H1 (cell line): ENCODE measurements around the gene PTH1R. TPM values are rescaled to one million over a fixed set of nuclear protein-coding genes. Genes with fewer than 3 reads are reported as not detected.
A peak's percentile ranks its signal among the peaks of the same experiment; 100 is the strongest.

Experiments
- CTCF ChIA-PET: fragments of 300-600 bp; sonication (Branson Sonifier 250); formaldehyde crosslinking; loops from one replicate; lab custom pipeline; 2021; ENCODE audit not compliant: partially characterized antibody; lab: Charles Lee
- POLR2A ChIA-PET: fragments of 300-600 bp; sonication (Branson Sonifier 250); formaldehyde crosslinking; loops from one replicate; lab custom pipeline; 2021; ENCODE audit warnings: inconsistent platforms; ENCODE audit not compliant: partially characterized antibody; lab: Charles Lee
- DNase-seq, 2 experiments: peaks; one replicate each; pipeline versions ENCODE4 v3.0.0 to v3.0.0-alpha.2; 2010 to 2022; ENCODE audit warnings: low spot score in 2 of 2, low read depth in 1 of 2, mixed read lengths in 1 of 2
- FAIRE-seq: peaks from 2 replicates; lab custom pipeline; 2011; peaks lifted over from hg19 to GRCh38; lab: Jason Lieb, UNC
- H2AFZ ChIP-seq: 2 replicates; pipeline ENCODE4 v1.8.1; 2012; ENCODE audit warnings: low read length, inconsistent platforms
- H2AK5ac ChIP-seq: 2 replicates; pipeline ENCODE4 v1.6.1; 2013; ENCODE audit warnings: low read depth, low read length
- H2BK120ac ChIP-seq: replicated peaks from 2 replicates; pipeline ENCODE3; 2013; ENCODE audit warnings: low read depth, low read length, inconsistent platforms
- H2BK12ac ChIP-seq: 2 replicates; pipeline ENCODE4 v1.6.1; 2013; ENCODE audit warnings: low read depth, low read length
- H2BK15ac ChIP-seq: 2 replicates; pipeline ENCODE4 v1.6.1; 2013; ENCODE audit warnings: low read length
- H2BK20ac ChIP-seq: 2 replicates; pipeline ENCODE4 v1.6.1; 2013; ENCODE audit warnings: low read length
- H2BK5ac ChIP-seq: 2 replicates; pipeline ENCODE4 v1.6.1; 2013; ENCODE audit warnings: low read depth, low read length
- H3K14ac ChIP-seq: 2 replicates; pipeline ENCODE4 v1.6.1; 2013; ENCODE audit warnings: inconsistent platforms; ENCODE audit not compliant: insufficient read length
- H3K18ac ChIP-seq: 2 replicates; pipeline ENCODE4 v1.6.1; 2013; ENCODE audit warnings: low read length; ENCODE audit errors: extremely low read depth
- H3K23ac ChIP-seq: 2 replicates; pipeline ENCODE4 v1.6.1; 2013; ENCODE audit warnings: inconsistent platforms; ENCODE audit not compliant: insufficient read length
- H3K23me2 ChIP-seq: 2 replicates; pipeline ENCODE4 v1.6.1; 2013; ENCODE audit warnings: low read depth, low read length
- H3K27ac ChIP-seq: 2 replicates; pipeline ENCODE4 v1.6.1; 2011; ENCODE audit warnings: low read depth, low read length, inconsistent platforms
- H3K27me3 ChIP-seq, 4 experiments: replicated peaks in 1 of 4; 1 replicate in 1 of 4; 2 replicates in 3 of 4; pipeline versions ENCODE4 v1.6.1 to v1.8.1; 2011 to 2013; ENCODE audit warnings: low read length in 3 of 4, mild to moderate bottlenecking in 3 of 4, inconsistent platforms in 2 of 4, mixed read lengths in 2 of 4, moderate library complexity in 1 of 4; ENCODE audit not compliant: control insufficient read depth in 3 of 4, insufficient read depth in 3 of 4; ENCODE audit errors: extremely low read depth in 1 of 4
- H3K36me3 ChIP-seq, 4 experiments: 2 replicates each; pipeline versions ENCODE4 v1.6.1 to v1.8.1; 2011 to 2013; ENCODE audit warnings: mild to moderate bottlenecking in 4 of 4, low read length in 3 of 4, moderate library complexity in 2 of 4, control low read depth in 1 of 4, inconsistent platforms in 1 of 4; ENCODE audit not compliant: insufficient read depth in 4 of 4, control insufficient read depth in 2 of 4
- H3K4ac ChIP-seq: replicated peaks from 2 replicates; pipeline ENCODE3; 2013; ENCODE audit warnings: low read length, low read depth, mixed read lengths, inconsistent platforms; ENCODE audit not compliant: insufficient read length
- H3K4me1 ChIP-seq, 4 experiments: replicated peaks in 1 of 4; 1 replicate in 1 of 4; 2 replicates in 3 of 4; pipeline versions ENCODE4 v1.6.1 to v1.8.1; 2011 to 2013; ENCODE audit warnings: low read length in 3 of 4, inconsistent platforms in 2 of 4, mixed read lengths in 1 of 4; ENCODE audit not compliant: insufficient read depth in 4 of 4, control insufficient read depth in 3 of 4
- H3K4me2 ChIP-seq, 2 experiments: 2 replicates each; pipeline versions ENCODE4 v1.6.1 to v1.8.1; 2011 to 2013; ENCODE audit warnings: low read depth in 2 of 2, low read length in 2 of 2, control low read depth in 1 of 2, inconsistent platforms in 1 of 2, mild to moderate bottlenecking in 1 of 2; ENCODE audit not compliant: insufficient read depth in 1 of 2
- H3K4me3 ChIP-seq, 4 experiments: fragments of 200-600, 300-600 bp in 1 of 4; sonication (generic), shearing (Covaris generic), sonication (Bioruptor Twin) in 1 of 4; 2 replicates each; pipeline versions ENCODE4 v1.5.1 to v1.8.1; 2011 to 2016; ENCODE audit warnings: low read length in 4 of 4, low read depth in 3 of 4, control low read depth in 2 of 4, inconsistent platforms in 2 of 4, mild to moderate bottlenecking in 2 of 4, mixed read lengths in 1 of 4, moderate library complexity in 1 of 4; ENCODE audit not compliant: insufficient read depth in 2 of 4; ENCODE audit errors: extremely low read depth in 1 of 4
- H3K56ac ChIP-seq: replicated peaks from 2 replicates; pipeline ENCODE3; 2013; ENCODE audit warnings: low read depth, mild to moderate bottlenecking, mixed read lengths, low read length, inconsistent platforms; ENCODE audit not compliant: insufficient read length
- H3K79me1 ChIP-seq: 2 replicates; pipeline ENCODE4 v1.6.1; 2013; ENCODE audit warnings: low read depth, low read length, control low read depth
- H3K79me2 ChIP-seq, 2 experiments: 2 replicates each; pipeline versions ENCODE4 v1.6.1 to v1.8.1; 2012 to 2013; ENCODE audit warnings: low read length in 2 of 2, mild to moderate bottlenecking in 2 of 2, inconsistent platforms in 1 of 2; ENCODE audit not compliant: insufficient read depth in 2 of 2, control insufficient read depth in 1 of 2
- H3K9ac ChIP-seq, 4 experiments: replicated peaks in 1 of 4; 1 replicate in 1 of 4; 2 replicates in 3 of 4; pipeline versions ENCODE4 v1.6.1 to v1.8.1; 2011 to 2013; ENCODE audit warnings: low read depth in 3 of 4, low read length in 3 of 4, control low read depth in 2 of 4, mild to moderate bottlenecking in 2 of 4, moderate library complexity in 2 of 4, inconsistent platforms in 1 of 4; ENCODE audit errors: extremely low read depth in 1 of 4
- H3K9me3 ChIP-seq, 2 experiments: 2 replicates each; pipeline versions ENCODE4 v1.6.1 to v1.8.1; 2012 to 2013; ENCODE audit warnings: mild to moderate bottlenecking in 2 of 2, moderate library complexity in 2 of 2, control low read depth in 1 of 2, inconsistent platforms in 1 of 2, low read depth in 1 of 2, low read length in 1 of 2, mixed read lengths in 1 of 2; ENCODE audit not compliant: insufficient read depth in 2 of 2
- H4K20me1 ChIP-seq, 2 experiments: replicated peaks in 1 of 2; 2 replicates each; pipeline versions ENCODE3 to v1.8.1; 2011 to 2013; ENCODE audit warnings: inconsistent platforms in 2 of 2, low read length in 2 of 2, mild to moderate bottlenecking in 1 of 2; ENCODE audit not compliant: insufficient read depth in 2 of 2, control insufficient read depth in 1 of 2
- H4K5ac ChIP-seq: 2 replicates; pipeline ENCODE4 v1.6.1; 2013; ENCODE audit warnings: low read length, low read depth, mixed read lengths, inconsistent platforms; ENCODE audit not compliant: insufficient read length
- H4K8ac ChIP-seq: 2 replicates; pipeline ENCODE4 v1.8.0; 2013; ENCODE audit warnings: mild to moderate bottlenecking, moderate library complexity, low read length, inconsistent platforms; ENCODE audit not compliant: insufficient read depth; ENCODE audit errors: extremely low read depth
- H4K91ac ChIP-seq: replicated peaks from 2 replicates; pipeline ENCODE3; 2013; ENCODE audit warnings: low read length, mixed read lengths, inconsistent platforms; ENCODE audit not compliant: insufficient read length
- CBX5 ChIP-seq: fragments of 300-800, 300-1000 bp; sonication (generic); IDR thresholded peaks from 2 replicates; pipeline ENCODE4 v1.7.1; 2016; ENCODE audit warnings: antibody characterized with exemption, low read length, low read depth
- EGR1 ChIP-seq: IDR thresholded peaks from 2 replicates; pipeline ENCODE4 v1.6.1; 2011; ENCODE audit warnings: low read depth, low read length, borderline replicate concordance
- HDAC2 ChIP-seq, 2 experiments: fragments of 300-600 bp in 1 of 2; sonication (generic) in 1 of 2; IDR thresholded peaks; 2 replicates each; pipeline ENCODE4 v1.6.1; 2011 to 2012; ENCODE audit warnings: low read depth in 2 of 2, low read length in 2 of 2, mild to moderate bottlenecking in 2 of 2, moderate library complexity in 2 of 2, borderline replicate concordance in 1 of 2, inconsistent platforms in 1 of 2
- HDAC6 ChIP-seq: IDR thresholded peaks from one replicate; pipeline ENCODE4 v1.7.1; 2012; ENCODE audit warnings: low read depth, mild to moderate bottlenecking, inconsistent platforms, low read length, moderate library complexity
- POLR2AphosphoS5 ChIP-seq: IDR thresholded peaks from 2 replicates; pipeline ENCODE4 v1.6.1; 2011; ENCODE audit warnings: low read depth, low read length
- POU5F1 ChIP-seq: IDR thresholded peaks from 2 replicates; pipeline ENCODE4 v1.6.1; 2011; ENCODE audit warnings: low read depth, mild to moderate bottlenecking, low read length, moderate library complexity
- RAD21 ChIP-seq, 2 experiments: IDR thresholded peaks in 1 of 2; conservative IDR thresholded peaks in 1 of 2; 2 replicates each; pipeline ENCODE4 v1.6.1; 2011; ENCODE audit warnings: low read depth in 2 of 2, low read length in 2 of 2, improper control_type of control experiment in 1 of 2, inconsistent platforms in 1 of 2, mild to moderate bottlenecking in 1 of 2, moderate library complexity in 1 of 2
- RXRA ChIP-seq: IDR thresholded peaks from 2 replicates; pipeline ENCODE4 v1.6.1; 2011; ENCODE audit warnings: low read depth, mild to moderate bottlenecking, low read length, moderate library complexity; ENCODE audit not compliant: insufficient read depth
- SIX5 ChIP-seq: IDR thresholded peaks from 2 replicates; pipeline ENCODE4 v1.6.1; 2011; ENCODE audit warnings: mild to moderate bottlenecking, low read depth, low read length
- SUZ12 ChIP-seq: fragments of 200-600 bp; sonication (generic); IDR thresholded peaks from 2 replicates; pipeline ENCODE4 v1.6.1; 2012; ENCODE audit warnings: mild to moderate bottlenecking, inconsistent platforms, low read length, moderate library complexity, mixed read lengths
- WGBS, 2 experiments: shearing (Covaris generic) in 1 of 2; methylation state at CpG; one replicate each; pipeline versions ENCODE4 v1.1.6 to v1.1.7; 2013 to 2015; ENCODE audit warnings: low lambda C conversion rate in 2 of 2, mixed read lengths in 2 of 2, inconsistent platforms in 1 of 2, low coverage in 1 of 2, missing lambda C conversion rate in 1 of 2; ENCODE audit not compliant: insufficient replicate concordance in 2 of 2, insufficient coverage in 1 of 2, insufficient read length in 1 of 2; ENCODE audit errors: extremely low coverage in 1 of 2, missing lambda C conversion rate in 1 of 2; 5-methylcytosine and 5-hydroxymethylcytosine counted together
- polyA plus RNA-seq, 7 experiments: library from polyadenylated mRNA; depleted of rRNA in 3 of 7; stranded (reverse) in 5 of 7; unstranded in 2 of 7; fragments of >200 nt in 5 of 7; fragments of 200-250 nt in 2 of 7; gene quantifications; 1 replicate in 5 of 7; 2 replicates in 1 of 7; 4 replicates in 1 of 7; pipeline versions ENCODE4 v1.2.1 to v1.2.3, GENCODE V29; 2011 to 2013; ENCODE audit warnings: missing spikeins in 2 of 7, mixed read lengths in 2 of 7
- total RNA-seq: library from RNA; stranded (reverse); fragmentation: NEBNext Ultra II Directional; extraction: Animal tissue kit (Norgen Biotek cat#: 25700); gene quantifications from 2 replicates; pipeline ENCODE4 v1.2.1, GENCODE V29; 2021

The PTH1R gene
- total and polyA plus RNA-seq, 2 of the 8 experiments (the other 6 are each of a cell fraction or from before 2014, with no cell fraction given): 0.57 to 1.5 TPM

GRCh38 chr3:46893146-46893748, 15.7 kb downstream of the PTH1R start:
- Histone ChIP-seq H3K79me1 (no peaks in the 10 kb centered on the region), H4K8ac (no peak overlapping the region), H2BK20ac (no peak overlapping the region), H3K4me1 (peaks cover 4 to 21% (median 16%) of the 10 kb centered on the region in 4 experiments), H2BK12ac (no peak overlapping the region), H4K91ac (no peak overlapping the region), H2BK5ac (no peak overlapping the region), H3K56ac (no peak overlapping the region), H3K27me3 (peaks cover 15 to 70% (median 53%) of the 10 kb centered on the region in 4 experiments), H4K5ac (no peak overlapping the region), H3K23me2 (peaks cover 4% of the 10 kb centered on the region; the same call in 1 of the 2 replicates), H3K9me3 (no peaks in the 10 kb centered on the region), H3K18ac (peak overlapping the region; percentile 36; the same call in 1 of the 2 replicates), H2AFZ (peak overlapping the region; percentile 31; the same call in 1 of the 2 replicates), H3K79me2 (no peaks in the 10 kb centered on the region), H3K36me3 (no peaks in the 10 kb centered on the region), H3K9ac (no peak overlapping the region), H3K14ac (no peak overlapping the region), H3K4me2 (peak overlapping the region; percentile 62 to 99), H2BK120ac (no peak overlapping the region), H3K4ac (no peak overlapping the region), H3K4me3 (peak overlapping the region; percentile 9 to 56 (median 48); a peak in 4 of 8 replicates), H3K23ac (no peak overlapping the region), H4K20me1 (peaks cover 0 to 5% of the 10 kb centered on the region in 2 experiments), H3K27ac (no peak overlapping the region), H2BK15ac (peak overlapping the region; percentile 88; the same call in 1 of the 2 replicates), H2AK5ac (no peak overlapping the region)
- 81% methylated on average over 6 of the region's 6 CpGs; no CpG with 5 or more reads in 1 of the 2 experiments for WGBS, 2 experiments
- ChIA-PET CTCF (interaction anchor here (1.1 to 13.3 kb wide), 12 partner anchors 11 to 185 kb away, joined by 3 to 91 read pairs (median 14); partner anchors contain the start of genes MYL3 and PTH1R), POLR2A (interaction anchor here (1.1 to 1.2 kb wide), 2 partner anchors 11 to 30 kb away, joined by 3 read pairs; no protein-coding TSS in a partner anchor)
- DNase-seq (no peak), FAIRE-seq (no peak)
- TF ChIP-seq HDAC2 (IDR thresholded peaks at IDR 0.05; ENCODE audit: borderline replicate concordance in 1 of 2, low read depth in 2 of 2, low read length in 2 of 2) (no peak), CBX5 (no peak), SIX5 (no peak), POLR2AphosphoS5 (no peak), RXRA (no peak), HDAC6 (no peak), EGR1 (no peak), RAD21 (IDR thresholded peaks at IDR 0.05 in 1 of 2, conservative IDR thresholded peaks at IDR 0.05 in 1 of 2; ENCODE audit: low read depth in 2 of 2, low read length in 2 of 2) (no peak), POU5F1 (no peak), SUZ12 (no peak)
